Naive thymus-derived CD4-positive, alpha-beta T cell (primary cell): Measurements from ENCODE around the gene TPI1. TPM values are rescaled to one million over a fixed set of nuclear protein-coding genes. Genes with fewer than 3 reads are reported as not detected.
A peak's percentile ranks its signal among the peaks of the same experiment; 100 is the strongest.

ENCODE experiments used
- ATAC-seq: fragments of 150-1000 bp; cut with Tn5 transposase; 2 replicates; pipeline ENCODE4 v1.10.0; 2021; ENCODE audit warnings: mild to moderate bottlenecking, moderate library complexity
- CTCF ChIA-PET: fragments of 350-600 bp; sonication (Branson Sonifier 250); formaldehyde crosslinking; loops from one replicate; lab custom pipeline; 2021; ENCODE audit warnings: antibody characterized with exemption; lab: Charles Lee
- POLR2A ChIA-PET: fragments of 350-600 bp; sonication (Branson Sonifier 250); formaldehyde crosslinking; loops from one replicate; lab custom pipeline; 2021; ENCODE audit warnings: antibody characterized with exemption, inconsistent platforms; lab: Charles Lee
- DNase-seq, 9 donors: peaks; one replicate each; pipeline versions ENCODE4 v3.0.0 to v3.0.0-alpha.2; 2020 to 2022; ENCODE audit warnings: mixed read lengths in 1 of 9
- H3K27ac ChIP-seq: one replicate; pipeline ENCODE4 v1.7.0; 2013; ENCODE audit warnings: mild to moderate bottlenecking, low read depth, low read length, moderate library complexity
- H3K27me3 ChIP-seq, 2 donors: one replicate each; pipeline ENCODE4 v1.7.0; 2013; ENCODE audit warnings: low read length in 2 of 2, mild to moderate bottlenecking in 2 of 2, moderate library complexity in 2 of 2; ENCODE audit not compliant: control insufficient read depth in 2 of 2, insufficient read depth in 2 of 2
- H3K36me3 ChIP-seq, 3 experiments: 1 replicate in 2 of 3; 2 replicates in 1 of 3; pipeline ENCODE4 v1.7.0; 2013; ENCODE audit warnings: low read length in 3 of 3, mild to moderate bottlenecking in 3 of 3, moderate library complexity in 1 of 3; ENCODE audit not compliant: insufficient read depth in 3 of 3, control insufficient read depth in 2 of 3
- H3K4me1 ChIP-seq, 2 donors: one replicate each; pipeline ENCODE4 v1.7.0; 2013; ENCODE audit warnings: low read length in 2 of 2, mild to moderate bottlenecking in 2 of 2, moderate library complexity in 1 of 2; ENCODE audit not compliant: control insufficient read depth in 2 of 2, insufficient read depth in 2 of 2
- H3K4me3 ChIP-seq: 2 replicates; pipeline ENCODE4 v1.7.0; 2013; ENCODE audit warnings: mild to moderate bottlenecking, low read length
- H3K9me3 ChIP-seq, 3 experiments: 1 replicate in 2 of 3; 2 replicates in 1 of 3; pipeline ENCODE4 v1.7.0; 2013; ENCODE audit warnings: low read length in 3 of 3; ENCODE audit not compliant: control insufficient read depth in 2 of 3
- H3K27ac Mint-ChIP-seq, 9 donors: one replicate each; pipeline ENCODE4 v1.8.0; 2020 to 2022; ENCODE audit warnings: mixed read lengths in 9 of 9, mild to moderate bottlenecking in 8 of 9, moderate library complexity in 5 of 9, inconsistent platforms in 2 of 9
- H3K27me3 Mint-ChIP-seq, 5 donors: one replicate each; pipeline ENCODE4 v1.8.0; 2021 to 2022; ENCODE audit warnings: mixed read lengths in 5 of 5, mild to moderate bottlenecking in 1 of 5
- H3K36me3 Mint-ChIP-seq, 5 donors: one replicate each; pipeline ENCODE4 v1.8.0; 2020 to 2022; ENCODE audit warnings: mixed read lengths in 5 of 5, mild to moderate bottlenecking in 3 of 5, inconsistent platforms in 1 of 5
- H3K4me1 Mint-ChIP-seq, 7 donors: one replicate each; pipeline ENCODE4 v1.8.0; 2020 to 2022; ENCODE audit warnings: mixed read lengths in 7 of 7, mild to moderate bottlenecking in 3 of 7, inconsistent platforms in 1 of 7
- H3K4me3 Mint-ChIP-seq, 10 donors: one replicate each; pipeline ENCODE4 v1.8.0; 2020 to 2022; ENCODE audit warnings: mild to moderate bottlenecking in 10 of 10, mixed read lengths in 10 of 10, moderate library complexity in 6 of 10, inconsistent platforms in 2 of 10
- H3K9me3 Mint-ChIP-seq, 11 donors: one replicate each; pipeline ENCODE4 v1.8.0; 2020 to 2022; ENCODE audit warnings: mixed read lengths in 11 of 11, mild to moderate bottlenecking in 4 of 11, inconsistent platforms in 1 of 11, moderate library complexity in 1 of 11
- intact Hi-C, 2 donors: fragments of 100-400 bp; cut with micrococcal nuclease; formaldehyde crosslinking; loops; one replicate each; pipeline ENCODE4 v1.15.1; 2023
- polyA plus RNA-seq, 2 donors: library from polyadenylated mRNA; unstranded; fragments of 300-500 nt; fragmentation: Illumina TruSeq; gene quantifications; one replicate each; pipeline ENCODE4 v1.2.3, GENCODE V29; 2021
- total RNA-seq, 6 experiments: library from RNA in 5 of 6; stranded (reverse) in 5 of 6; gene quantifications; 1 replicate in 5 of 6; 2 replicates in 1 of 6; pipeline ENCODE4 v1.2.3 and lab custom pipeline; 2021 to 2026

Gene TPI1
- total RNA-seq (1,000 to 10,000 TPM in 1 of 5 experiments, 100 to 1,000 TPM in 3, 10 to 100 TPM in 1; 89.7 to 1,293 (median 134) TPM), polyA plus RNA-seq (100 to 1,000 TPM; 330 to 435 TPM), total RNA-seq (lab: John Stamatoyannopoulos, UW) (115 reads per million, percentile 87 among the genes with 10 or more reads in this experiment)

DNA sequence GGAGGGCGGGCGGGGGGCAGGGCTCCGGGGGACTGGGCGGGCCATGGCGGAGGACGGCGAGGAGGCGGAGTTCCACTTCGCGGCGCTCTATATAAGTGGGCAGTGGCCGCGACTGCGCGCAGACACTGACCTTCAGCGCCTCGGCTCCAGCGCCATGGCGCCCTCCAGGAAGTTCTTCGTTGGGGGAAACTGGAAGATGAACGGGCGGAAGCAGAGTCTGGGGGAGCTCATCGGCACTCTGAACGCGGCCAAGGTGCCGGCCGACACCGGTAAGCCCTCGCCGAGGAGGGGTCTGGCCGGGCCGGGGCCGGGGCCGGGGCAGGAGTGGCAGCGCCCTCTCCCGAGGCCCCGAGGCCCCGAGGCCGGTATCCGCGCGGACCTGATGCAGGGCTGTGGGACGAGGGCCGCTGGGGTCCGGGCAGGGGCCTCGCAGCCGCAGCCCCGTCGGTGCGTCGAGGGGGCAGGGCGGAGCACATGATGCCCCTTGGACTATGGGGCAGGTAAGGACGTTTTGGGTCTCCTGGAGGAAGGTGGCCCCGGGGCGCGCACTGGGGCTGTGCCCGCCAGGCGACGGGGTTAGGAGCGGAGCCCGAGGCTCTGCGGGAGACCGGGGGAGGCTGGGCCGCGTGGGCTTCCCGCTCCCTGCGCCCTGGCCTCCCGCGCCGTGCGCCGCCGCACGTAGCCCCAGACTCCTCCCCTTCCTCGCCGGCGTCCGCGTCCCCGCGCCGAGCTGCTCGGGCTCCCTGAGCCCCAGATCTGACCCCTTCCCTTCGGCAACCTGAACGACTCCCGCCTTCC, at the start of gene TPI1:
Gene TPI1 (plus strand): TSS at position 119 of the 798 bp plus-strand sequence. CDS start 36 bp downstream, at position 155.
- DNase-seq = peak; percentile 40 to 87 (median 52)
- peak within 1 kb of the TSS; percentile 82 for H3K27ac ChIP-seq
- H3K4me3 ChIP-seq = peak within 1 kb of the TSS; percentile 61
- Mint-ChIP-seq H3K4me1 (peaks cover 34 to 55% (median 44%) of the 10 kb centered on the region in 7 donors), H3K9me3 (no peaks in the 10 kb centered on the region), H3K36me3 (peaks cover 0 to 54% (median 14%) of the 10 kb centered on the region in 5 donors), H3K27ac (peak within 1 kb of the TSS; percentile 76 to 95 (median 87)), H3K4me3 (peak within 1 kb of the TSS; percentile 87 to 93 (median 91)), H3K27me3 (no peaks in the 10 kb centered on the region)
- H3K9me3 ChIP-seq = no peaks in the 10 kb centered on the region
- ChIA-PET CTCF (interaction anchor here (0.5 to 3.8 kb wide), 12 partner anchors 8 to 241 kb away, joined by 3 to 31 read pairs (median 4); partner anchors contain the start of genes C12orf57, CDCA3, RNU7-1 and USP5), POLR2A (interaction anchor here (1.0 to 6.5 kb wide), 20 partner anchors 15 to 241 kb away, joined by 3 to 90 read pairs (median 4); partner anchors contain the start of genes C12orf57, CDCA3, ENO2 and RNU7-1)
- H3K36me3 ChIP-seq = peaks cover 6 to 54% (median 7%) of the 10 kb centered on the region in 3 experiments
- H3K4me1 ChIP-seq = peaks cover 38 to 39% of the 10 kb centered on the region in 2 donors
- no peaks in the 10 kb centered on the region for H3K27me3 ChIP-seq
- intact Hi-C loops = loop anchor here (1.0 to 5.0 kb wide), 7 partner anchors 15 to 225 kb away; partner anchors contain the start of genes USP5 (in 2 of the 2), C1R (in 1 of the 2), EMG1 (in 1 of the 2) and MLF2 (in 1 of the 2)
- peak; percentile 88 for ATAC-seq

DNA sequence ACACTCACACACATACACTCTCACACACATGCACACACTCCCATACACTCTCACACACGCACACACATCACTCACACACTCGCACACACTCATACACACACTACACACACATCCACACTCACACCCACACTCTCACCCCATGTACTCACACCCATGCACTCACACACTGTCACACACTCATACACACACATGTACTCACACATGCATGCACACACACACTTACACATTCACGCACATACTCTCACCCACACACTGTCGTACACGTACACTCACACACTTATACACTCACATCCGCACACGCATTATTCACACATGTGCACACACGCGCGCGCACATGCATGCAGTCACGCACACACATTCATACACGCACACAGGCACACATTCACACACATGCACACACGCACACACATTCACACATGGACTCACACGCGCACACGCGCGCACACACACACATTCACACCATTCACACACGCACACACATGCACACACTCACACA, 49.6 kb upstream of the TPI1 start:
- Mint-ChIP-seq H3K9me3 (peaks cover 0 to 2% (median 0%) of the 10 kb centered on the region in 11 donors), H3K27me3 (peaks cover 0 to 13% (median 4%) of the 10 kb centered on the region in 5 donors), H3K4me3 (no peak overlapping the region), H3K27ac (peak overlapping the region in 4 of 9 donors; percentile 4 to 73 (median 34)), H3K36me3 (peaks cover 11 to 40% (median 24%) of the 10 kb centered on the region in 5 donors), H3K4me1 (peaks cover 15 to 27% (median 20%) of the 10 kb centered on the region in 7 donors)
- DNase-seq = no peak
- ChIA-PET POLR2A (interaction anchor here (0.6 kb wide), 1 partner anchor 64 kb away, joined by 3 read pairs; no protein-coding TSS in a partner anchor), CTCF (interaction anchor here (1.5 kb wide), 1 partner anchor 8 kb away, joined by 4 read pairs; no protein-coding TSS in a partner anchor)
- Histone ChIP-seq H3K4me3 (no peak overlapping the region), H3K4me1 (peaks cover 0 to 15% of the 10 kb centered on the region in 2 donors), H3K36me3 (peaks cover 0 to 69% (median 22%) of the 10 kb centered on the region in 3 experiments), H3K27ac (no peak overlapping the region), H3K27me3 (peaks cover 0 to 3% of the 10 kb centered on the region in 2 donors), H3K9me3 (no peaks in the 10 kb centered on the region)
- intact Hi-C loops = no loop called here
- no peak for ATAC-seq

DNA sequence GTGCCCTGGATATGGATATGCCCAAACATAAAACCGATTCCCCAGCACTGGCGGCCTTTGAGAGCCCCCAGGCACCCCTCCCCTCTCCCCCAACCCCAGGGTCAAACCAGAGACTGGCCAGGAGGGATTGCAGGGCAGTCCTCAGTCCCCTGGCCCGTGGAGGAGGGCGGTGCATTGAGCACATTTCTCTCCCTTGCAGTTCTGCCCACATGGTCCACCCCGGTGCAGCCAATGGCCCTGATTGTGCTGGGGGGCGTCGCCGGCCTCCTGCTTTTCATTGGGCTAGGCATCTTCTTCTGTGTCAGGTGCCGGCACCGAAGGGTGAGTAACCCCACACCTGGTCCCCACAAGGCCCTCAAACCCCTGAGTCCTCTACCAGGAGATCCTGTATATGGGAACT, 49.1 kb upstream of the TPI1 start:
- intact Hi-C loops = no loop called here
- H3K4me1 Mint-ChIP-seq = peaks cover 15 to 27% (median 20%) of the 10 kb centered on the region in 7 donors
- ChIA-PET POLR2A (interaction anchor here (0.6 kb wide), 1 partner anchor 65 kb away, joined by 3 read pairs; no protein-coding TSS in a partner anchor), CTCF (interaction anchor here (1.9 kb wide), 1 partner anchor 64 kb away, joined by 4 read pairs; the partner anchor contains the start of gene MLF2)
- Histone ChIP-seq H3K4me1 (peaks cover 0 to 15% of the 10 kb centered on the region in 2 donors), H3K9me3 (no peaks in the 10 kb centered on the region), H3K4me3 (no peak overlapping the region), H3K27me3 (peaks cover 0 to 3% of the 10 kb centered on the region in 2 donors), H3K36me3 (peaks cover 0 to 69% (median 22%) of the 10 kb centered on the region in 3 experiments), H3K27ac (no peak overlapping the region)
- peaks cover 0 to 2% (median 0%) of the 10 kb centered on the region in 11 donors for H3K9me3 Mint-ChIP-seq
- ATAC-seq (no peak), DNase-seq (no peak)
- H3K4me3 Mint-ChIP-seq = no peak overlapping the region
- H3K27ac Mint-ChIP-seq = peak overlapping the region in 2 of 9 donors; percentile 6 to 61
- H3K27me3 Mint-ChIP-seq = peaks cover 0 to 18% (median 9%) of the 10 kb centered on the region in 5 donors
- H3K36me3 Mint-ChIP-seq = peaks cover 11 to 40% (median 24%) of the 10 kb centered on the region in 5 donors

DNA sequence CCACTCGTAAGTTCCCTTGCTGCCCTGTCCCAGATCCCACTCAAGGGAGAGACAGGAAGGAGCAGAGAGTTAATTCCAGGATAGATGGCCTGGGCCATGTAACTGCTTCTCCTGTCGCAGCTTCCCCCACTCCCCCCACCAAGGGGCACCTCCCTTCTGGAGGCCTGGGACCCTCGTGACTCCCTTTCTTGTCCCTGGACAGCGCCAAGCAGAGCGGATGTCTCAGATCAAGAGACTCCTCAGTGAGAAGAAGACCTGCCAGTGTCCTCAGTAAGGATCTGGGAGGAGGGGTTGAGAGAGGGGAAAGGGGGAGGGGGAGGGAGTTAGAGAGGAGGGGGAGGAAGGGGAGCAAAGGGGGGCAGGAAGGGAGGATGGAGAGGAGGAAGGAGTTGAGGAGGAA, 48.7 kb upstream of the TPI1 start:
- Mint-ChIP-seq H3K9me3 (peaks cover 0 to 2% (median 0%) of the 10 kb centered on the region in 11 donors), H3K4me1 (peaks cover 15 to 25% (median 20%) of the 10 kb centered on the region in 7 donors), H3K27me3 (peaks cover 0 to 20% (median 9%) of the 10 kb centered on the region in 5 donors), H3K36me3 (peaks cover 11 to 40% (median 21%) of the 10 kb centered on the region in 5 donors), H3K4me3 (no peak overlapping the region), H3K27ac (peak overlapping the region in 2 of 9 donors; percentile 55 to 61)
- Histone ChIP-seq H3K4me3 (no peak overlapping the region), H3K36me3 (peaks cover 0 to 68% (median 22%) of the 10 kb centered on the region in 3 experiments), H3K4me1 (peaks cover 0 to 15% of the 10 kb centered on the region in 2 donors), H3K27me3 (peaks cover 0 to 3% of the 10 kb centered on the region in 2 donors), H3K9me3 (no peaks in the 10 kb centered on the region), H3K27ac (no peak overlapping the region)
- intact Hi-C loops = no loop called here
- CTCF ChIA-PET = interaction anchor here (1.9 kb wide), 1 partner anchor 65 kb away, joined by 4 read pairs; the partner anchor contains the start of gene MLF2
- ATAC-seq (no peak), DNase-seq (no peak)
- POLR2A ChIA-PET = interaction anchor here (0.6 kb wide), 1 partner anchor 65 kb away, joined by 3 read pairs; no protein-coding TSS in a partner anchor

DNA sequence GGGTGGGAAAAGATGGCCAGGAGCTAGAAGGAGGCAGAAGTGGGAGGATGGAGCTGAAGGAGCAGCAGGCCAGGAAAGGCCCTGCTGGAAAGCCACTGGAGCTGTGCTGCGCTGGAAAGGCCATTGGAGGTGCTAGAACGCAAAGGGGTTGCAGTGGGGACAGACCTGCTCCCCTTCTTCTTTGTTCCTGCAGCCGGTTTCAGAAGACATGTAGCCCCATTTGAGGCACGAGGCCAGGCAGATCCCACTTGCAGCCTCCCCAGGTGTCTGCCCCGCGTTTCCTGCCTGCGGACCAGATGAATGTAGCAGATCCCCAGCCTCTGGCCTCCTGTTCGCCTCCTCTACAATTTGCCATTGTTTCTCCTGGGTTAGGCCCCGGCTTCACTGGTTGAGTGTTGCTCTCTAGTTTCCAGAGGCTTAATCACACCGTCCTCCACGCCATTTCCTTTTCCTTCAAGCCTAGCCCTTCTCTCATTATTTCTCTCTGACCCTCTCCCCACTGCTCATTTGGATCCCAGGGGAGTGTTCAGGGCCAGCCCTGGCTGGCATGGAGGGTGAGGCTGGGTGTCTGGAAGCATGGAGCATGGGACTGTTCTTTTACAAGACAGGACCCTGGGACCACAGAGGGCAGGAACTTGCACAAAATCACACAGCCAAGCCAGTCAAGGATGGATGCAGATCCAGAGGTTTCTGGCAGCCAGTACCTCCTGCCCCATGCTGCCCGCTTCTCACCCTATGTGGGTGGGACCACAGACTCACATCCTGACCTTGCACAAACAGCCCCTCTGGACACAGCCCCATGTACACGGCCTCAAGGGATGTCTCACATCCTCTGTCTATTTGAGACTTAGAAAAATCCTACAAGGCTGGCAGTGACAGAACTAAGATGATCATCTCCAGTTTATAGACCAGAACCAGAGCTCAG, 48.0 kb upstream of the TPI1 start:
- POLR2A ChIA-PET = interaction anchor here (3.6 kb wide), 1 partner anchor 30 kb away, joined by 12 read pairs; the partner anchor contains the start of gene CD4
- H3K9me3 Mint-ChIP-seq = peaks cover 0 to 2% (median 0%) of the 10 kb centered on the region in 11 donors
- intact Hi-C loops = no loop called here
- H3K36me3 ChIP-seq = peaks cover 0 to 61% (median 17%) of the 10 kb centered on the region in 3 experiments
- H3K36me3 Mint-ChIP-seq = peaks cover 11 to 34% (median 19%) of the 10 kb centered on the region in 5 donors
- no peak for ATAC-seq
- peaks cover 0 to 23% (median 9%) of the 10 kb centered on the region in 5 donors for H3K27me3 Mint-ChIP-seq
- no peaks in the 10 kb centered on the region for H3K9me3 ChIP-seq
- DNase-seq = no peak
- peaks cover 0 to 15% of the 10 kb centered on the region in 2 donors for H3K4me1 ChIP-seq
- peak overlapping the region in 5 of 9 donors; percentile 10 to 65 (median 55) for H3K27ac Mint-ChIP-seq
- no peak overlapping the region for H3K4me3 ChIP-seq
- no peak overlapping the region for H3K27ac ChIP-seq
- peaks cover 0 to 3% of the 10 kb centered on the region in 2 donors for H3K27me3 ChIP-seq
- CTCF ChIA-PET = interaction anchor here (1.9 kb wide), 1 partner anchor 66 kb away, joined by 4 read pairs; the partner anchor contains the start of gene MLF2
- peaks cover 15 to 23% (median 20%) of the 10 kb centered on the region in 7 donors for H3K4me1 Mint-ChIP-seq
- peak overlapping the region in 1 of 10 donors; percentile 30 for H3K4me3 Mint-ChIP-seq
